ENCODE results near the gene EVC.
"Not testable (repeated sequence)": the region's sequence is repeated elsewhere in the genome, so short reads cannot be mapped to it uniquely, and the experiment has no call there.

The EVC gene

DNA sequence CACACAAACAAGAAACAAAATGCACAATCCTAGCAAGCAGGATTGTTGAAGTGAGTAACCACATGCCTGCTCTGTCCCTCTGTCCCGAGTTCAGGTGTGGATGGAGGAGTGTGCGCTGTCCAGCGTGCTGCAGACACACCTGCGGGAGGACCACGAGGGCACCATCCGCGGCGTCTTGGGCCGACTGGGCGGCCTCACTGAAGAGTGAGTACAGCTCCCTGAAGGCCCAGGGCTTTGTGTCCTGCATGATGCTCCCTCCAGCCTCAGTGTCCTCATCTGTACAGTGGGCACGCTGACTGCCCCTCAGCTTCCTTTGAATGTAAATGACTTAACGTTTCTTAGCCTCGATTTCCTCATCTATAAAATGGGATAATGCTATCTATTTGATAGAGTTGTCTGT lies 82.5 kb downstream of the EVC start:
- no peak for DNase-seq

DNA sequence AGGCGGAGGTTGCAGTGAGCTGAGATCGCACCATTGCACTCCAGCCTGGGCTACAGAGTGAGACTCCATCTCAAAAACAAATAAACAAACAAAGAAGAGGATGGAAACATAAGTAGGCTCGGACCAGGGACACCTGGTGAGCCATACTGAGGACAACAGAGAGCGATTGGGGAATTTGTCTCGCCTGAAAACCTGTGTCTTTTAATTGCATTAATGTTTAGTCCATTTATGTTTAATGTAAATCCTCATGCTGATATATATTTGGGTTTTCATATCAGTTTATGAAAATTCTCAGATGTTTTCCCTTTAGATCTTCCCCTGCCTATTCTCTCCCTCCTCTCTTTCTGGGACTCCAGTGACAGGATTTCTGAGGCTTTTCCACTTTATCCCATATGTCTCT lies 84.6 kb downstream of the EVC start:
- DNase-seq: no peak

DNA sequence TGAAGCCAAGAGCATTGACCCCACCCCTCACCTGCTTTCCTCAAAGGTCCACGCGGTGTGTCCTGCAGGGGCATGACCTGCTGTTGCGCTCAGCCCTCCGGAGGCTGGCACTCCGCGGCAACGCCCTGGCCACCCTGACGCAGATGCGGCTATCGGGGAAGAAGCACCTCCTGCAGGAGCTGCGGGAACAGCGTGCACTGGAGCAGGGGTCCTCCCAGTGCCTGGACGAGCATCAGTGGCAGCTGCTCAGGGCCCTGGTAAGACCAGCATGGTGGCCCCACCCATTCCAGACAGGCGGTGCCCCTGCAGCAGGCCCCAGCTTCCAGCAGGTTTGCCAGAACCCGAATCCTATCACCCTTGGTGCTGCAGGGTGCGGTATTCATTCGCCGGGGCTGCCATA lies 86.0 kb downstream of the EVC start:
- DNase-seq: no peak

DNA sequence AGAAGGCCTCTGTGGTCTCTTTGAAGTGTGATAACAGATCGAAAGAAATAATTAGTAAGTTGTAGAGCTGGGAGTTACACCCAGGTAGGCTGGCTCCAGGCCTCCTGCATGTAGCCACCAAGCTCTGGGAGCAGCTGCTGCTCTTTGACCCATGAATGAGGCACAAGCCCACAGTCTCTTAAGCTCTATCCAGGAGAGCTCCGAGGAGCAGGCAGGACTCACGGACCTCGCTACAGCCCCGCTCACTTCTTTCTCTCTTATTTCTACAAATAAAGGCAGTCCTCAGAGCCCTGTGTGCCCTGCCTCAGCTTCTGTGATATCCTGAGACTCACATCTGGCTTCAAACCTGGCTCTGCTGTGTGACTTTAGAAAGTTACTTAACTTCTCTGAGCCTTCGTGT lies 86.9 kb downstream of the EVC start:
- DNase-seq: no peak

DNA sequence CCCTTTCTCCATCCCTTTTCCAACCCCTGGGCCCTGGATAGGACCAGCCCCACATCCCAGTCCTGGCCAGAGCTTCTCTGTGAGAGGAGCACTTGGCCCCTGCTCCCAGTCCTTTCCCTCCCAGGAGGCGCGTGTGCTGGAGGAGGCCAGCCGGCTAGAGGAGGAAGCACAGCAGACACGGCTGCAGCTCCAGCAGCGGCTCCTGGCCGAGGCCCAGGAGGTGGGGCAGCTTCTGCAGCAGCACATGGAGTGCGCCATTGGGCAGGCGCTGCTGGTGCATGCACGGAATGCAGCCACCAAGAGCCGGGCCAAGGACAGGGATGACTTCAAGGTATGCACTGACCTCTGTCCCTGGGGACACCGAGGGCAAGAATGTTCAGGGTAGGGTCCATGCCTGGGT lies 87.5 kb downstream of the EVC start:
- DNase-seq: no peak

DNA sequence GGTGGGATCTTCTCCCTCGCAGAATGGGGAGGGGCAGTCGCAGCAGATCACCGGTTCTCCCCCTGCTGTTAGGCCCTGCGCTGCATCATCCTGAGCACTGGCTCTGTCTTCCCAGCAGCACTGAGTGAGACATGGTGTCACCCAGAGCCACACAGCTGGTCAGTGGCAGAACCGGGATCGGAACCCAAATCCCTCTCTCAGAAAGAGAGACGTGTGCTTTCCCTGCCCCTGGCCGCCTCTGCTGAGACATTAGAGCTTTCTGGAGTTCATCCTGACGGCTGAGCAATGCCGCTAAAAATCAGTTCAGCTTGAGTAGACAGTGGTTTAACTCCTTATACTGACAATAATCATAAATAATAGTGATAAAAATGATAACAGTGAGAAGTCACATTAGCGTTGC lies 87.9 kb downstream of the EVC start:
- no peak for DNase-seq

DNA sequence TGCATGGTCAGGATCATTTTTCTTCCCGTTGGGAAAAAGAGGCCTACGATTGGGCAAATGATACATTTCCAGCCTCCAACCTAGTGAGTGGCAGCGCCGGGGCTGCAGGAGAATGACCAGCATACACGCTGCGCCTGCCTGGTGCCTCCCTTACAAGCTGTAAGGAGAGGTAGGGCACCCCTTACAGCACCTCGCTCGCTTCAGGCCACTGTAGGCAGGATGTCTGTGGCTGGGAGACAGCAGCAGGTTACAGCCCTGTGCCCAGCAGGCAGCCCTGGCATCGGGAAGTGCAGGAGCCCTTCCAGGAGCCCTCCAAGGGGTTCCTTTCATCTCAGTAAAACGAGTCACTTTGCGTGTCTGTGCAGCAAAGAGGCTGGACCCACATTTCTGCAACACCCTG lies 88.4 kb downstream of the EVC start:
- no peak for DNase-seq

DNA sequence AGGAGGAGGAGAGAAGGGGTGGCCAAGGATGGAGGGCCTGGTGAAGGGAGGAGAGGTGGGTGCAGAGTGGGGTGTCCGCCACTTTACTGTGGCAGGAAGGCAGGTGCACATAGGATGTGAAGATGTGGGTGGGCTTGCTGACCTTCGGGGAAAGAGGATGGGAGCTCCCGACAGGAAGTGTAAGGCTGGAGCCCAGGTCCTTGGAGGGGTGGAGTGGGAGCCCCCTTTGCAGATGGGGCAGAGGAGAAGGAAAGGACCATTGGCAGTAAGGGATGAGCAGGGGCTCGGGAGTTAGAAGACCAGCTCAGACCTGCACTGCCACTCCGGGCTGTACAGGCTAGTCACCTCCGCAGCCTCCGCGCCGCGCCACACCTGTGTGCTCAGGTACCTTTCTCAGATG lies 89.5 kb downstream of the EVC start:
- no peak for DNase-seq

DNA sequence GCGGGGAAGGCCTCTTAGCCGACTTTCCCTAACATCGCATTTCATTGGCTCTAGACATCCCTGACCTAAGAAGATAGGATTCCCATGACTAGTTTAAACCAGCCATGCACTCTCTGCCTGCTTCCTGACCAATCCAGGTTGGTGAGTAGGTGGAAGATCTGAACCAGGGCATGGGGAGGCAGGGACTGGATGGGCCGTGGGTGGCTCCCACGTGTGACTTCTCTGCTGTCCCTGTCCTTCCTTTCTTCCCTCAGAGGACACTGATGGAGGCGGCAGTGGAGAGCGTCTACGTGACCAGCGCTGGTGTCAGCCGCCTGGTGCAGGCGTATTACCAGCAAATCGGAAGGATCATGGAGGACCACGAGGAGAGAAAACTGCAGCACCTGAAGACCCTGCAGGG lies 90.7 kb downstream of the EVC start:
- DNase-seq: no peak

DNA sequence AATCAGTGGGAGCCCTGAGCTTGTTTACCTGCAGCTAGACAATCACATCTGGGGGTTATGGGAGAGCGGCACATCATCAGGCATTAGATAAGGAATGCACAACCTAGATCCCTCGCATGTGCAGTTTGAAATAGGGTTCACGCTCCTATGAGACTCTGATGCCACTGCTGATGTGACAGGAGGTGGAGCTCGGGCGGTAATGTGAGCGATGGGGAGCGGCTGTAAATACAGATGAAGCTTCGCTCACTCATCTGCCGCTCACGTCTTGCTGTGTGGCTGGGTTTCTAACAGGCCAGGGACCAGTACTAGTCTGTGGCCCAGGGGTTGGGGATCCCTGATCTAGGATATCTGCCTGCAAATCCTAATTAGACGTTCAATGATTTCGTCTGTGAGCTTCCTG lies 91.6 kb downstream of the EVC start:
- DNase-seq: no peak

DNA sequence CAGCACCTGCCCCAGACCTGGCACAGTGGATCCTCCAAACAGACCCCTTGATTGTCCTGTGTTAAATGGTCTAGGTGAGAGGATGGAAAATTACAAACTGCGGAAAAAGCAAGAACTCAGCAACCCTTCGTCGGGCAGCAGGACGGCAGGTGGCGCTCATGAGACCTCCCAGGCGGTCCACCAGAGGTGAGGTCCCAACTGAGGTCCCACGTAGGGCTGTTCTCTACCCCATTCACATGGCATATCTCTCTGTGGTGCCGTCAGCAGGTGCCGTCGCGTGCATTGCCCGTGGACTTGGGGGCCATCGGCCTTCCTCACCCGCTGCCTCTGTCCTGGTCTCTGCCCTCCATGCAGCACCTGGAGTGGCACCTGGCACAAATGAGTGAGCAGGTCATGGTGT lies 93.7 kb downstream of the EVC start:
- DNase-seq: no peak

DNA sequence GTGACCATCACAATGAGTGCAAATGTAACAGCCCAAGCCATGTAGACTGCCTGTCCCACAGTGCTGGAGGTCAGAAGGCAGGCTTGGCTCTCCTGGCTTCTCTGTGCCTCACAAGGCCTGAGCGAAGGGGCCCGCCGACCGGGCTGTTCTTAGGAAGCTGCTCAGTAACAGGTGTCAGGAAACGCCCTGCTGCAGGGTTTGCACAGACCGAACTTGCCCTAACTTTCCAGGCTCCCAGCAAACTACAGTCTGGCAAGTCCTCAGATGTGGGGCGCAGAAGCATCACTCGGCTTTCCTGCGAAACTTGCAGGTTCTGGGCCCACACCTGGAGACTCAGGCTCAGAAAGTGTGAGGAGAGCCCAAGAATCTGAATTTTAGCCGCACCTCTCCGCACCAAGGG lies 94.3 kb downstream of the EVC start:
- no peak for DNase-seq

DNA sequence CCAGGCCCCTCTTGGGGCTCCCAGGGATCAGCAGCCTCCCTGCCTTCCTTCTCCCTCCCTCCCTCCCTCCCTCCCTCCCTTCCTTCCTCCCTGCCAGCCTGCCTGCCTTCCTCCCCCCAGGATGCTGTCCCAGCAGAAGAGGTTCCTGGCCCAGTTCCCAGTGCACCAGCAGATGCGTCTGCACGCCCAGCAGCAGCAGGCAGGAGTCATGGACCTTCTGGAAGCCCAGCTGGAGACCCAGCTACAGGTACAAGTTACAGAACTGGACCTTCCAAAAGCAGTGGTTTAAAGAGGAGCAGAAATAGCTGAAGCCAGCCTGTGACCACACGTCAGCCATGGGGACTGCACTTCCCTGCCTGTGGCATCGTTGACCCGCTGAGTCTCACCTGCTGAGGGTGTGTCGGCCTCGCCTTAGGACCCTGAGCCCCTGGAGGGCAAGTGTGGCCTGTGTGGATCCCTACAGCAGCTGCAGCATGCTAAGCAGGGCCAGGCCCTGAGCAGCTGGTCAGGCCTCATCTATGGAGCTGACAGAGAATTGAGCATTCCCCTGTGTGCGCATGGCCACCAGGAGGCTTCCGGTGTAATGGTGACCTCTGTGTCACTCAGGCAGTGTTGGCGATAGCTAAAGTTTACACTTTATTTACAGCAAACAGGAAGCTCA lies 97.2 kb downstream of the EVC start:
- peak; percentile 88 to 95 for DNase-seq

DNA sequence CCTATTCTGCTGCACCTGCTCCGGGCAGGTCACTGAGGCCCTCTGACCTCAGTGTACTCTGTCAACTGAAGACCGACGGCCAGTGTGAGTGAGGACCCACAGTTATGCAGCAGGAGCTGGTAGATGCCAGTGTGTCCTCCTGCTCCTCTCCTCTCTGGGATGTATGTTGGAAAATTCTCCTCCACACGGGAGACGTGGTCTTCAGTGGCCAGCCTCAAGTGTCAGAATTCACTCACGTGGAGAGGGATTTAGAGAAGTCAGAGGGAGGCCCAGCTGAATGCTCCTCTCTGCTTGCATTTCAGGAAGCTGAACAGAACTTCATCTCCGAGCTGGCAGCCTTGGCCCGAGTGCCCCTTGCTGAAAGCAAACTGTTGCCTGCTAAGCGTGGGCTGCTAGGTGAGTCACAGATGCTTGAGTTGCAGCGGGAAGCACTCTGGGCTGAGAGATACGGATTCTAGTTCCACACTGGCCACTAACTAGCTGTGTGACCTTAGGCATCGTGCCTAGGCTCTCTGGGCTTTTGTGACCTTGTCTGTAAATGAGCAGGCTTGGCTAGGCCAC lies 98.3 kb downstream of the EVC start:
- DNase-seq: no peak

DNA sequence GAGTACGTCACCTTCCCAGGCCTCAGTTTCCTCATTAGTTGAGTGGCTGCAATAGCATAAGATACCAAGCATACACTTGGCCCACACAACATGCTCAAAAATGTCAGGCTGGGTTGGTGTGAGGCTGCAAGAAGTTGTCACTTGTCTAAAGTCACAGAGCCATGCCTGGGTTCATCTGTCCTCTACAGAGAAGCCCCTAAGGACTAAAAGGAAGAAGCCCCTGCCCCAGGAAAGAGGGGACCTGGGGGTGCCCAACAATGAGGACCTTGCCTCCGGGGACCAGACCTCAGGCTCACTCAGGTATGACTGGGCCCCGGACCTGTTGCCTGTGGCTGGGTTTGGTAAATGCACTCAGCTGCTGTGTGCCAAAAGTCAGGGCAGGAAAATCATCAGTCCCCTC lies 99.2 kb downstream of the EVC start:
- no peak for DNase-seq

DNA sequence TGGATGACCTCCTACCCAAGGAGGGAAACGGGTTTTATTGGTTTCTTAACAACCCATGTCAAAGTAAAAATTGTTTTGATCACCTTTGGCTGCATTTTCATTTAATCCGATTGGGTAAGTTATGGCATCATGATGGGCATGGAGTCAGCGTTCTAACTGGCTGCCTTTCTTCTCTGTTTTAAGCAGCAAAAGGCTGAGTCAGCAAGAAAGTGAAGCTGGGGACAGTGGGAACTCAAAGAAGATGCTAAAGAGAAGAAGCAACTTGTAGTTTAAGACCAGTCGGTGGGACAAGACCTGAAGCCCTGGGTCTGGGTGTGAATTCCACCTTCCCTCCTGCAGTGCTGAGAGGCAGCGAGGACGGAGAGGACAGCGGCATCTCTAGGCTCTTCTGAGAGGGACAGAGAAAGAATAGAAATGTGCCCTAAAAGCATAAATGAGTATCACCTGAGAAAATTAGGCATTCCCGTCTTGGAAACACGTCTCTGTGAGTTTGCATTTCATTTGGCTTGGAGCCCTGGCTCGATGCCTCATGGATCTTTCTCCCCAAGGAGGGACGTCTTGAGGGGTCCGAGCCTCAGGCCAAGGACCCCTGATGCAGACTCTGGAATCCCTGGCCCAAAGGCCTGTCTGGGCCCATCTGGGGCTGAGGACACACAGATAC lies 99.9 kb downstream of the EVC start:
- no peak for DNase-seq

DNA sequence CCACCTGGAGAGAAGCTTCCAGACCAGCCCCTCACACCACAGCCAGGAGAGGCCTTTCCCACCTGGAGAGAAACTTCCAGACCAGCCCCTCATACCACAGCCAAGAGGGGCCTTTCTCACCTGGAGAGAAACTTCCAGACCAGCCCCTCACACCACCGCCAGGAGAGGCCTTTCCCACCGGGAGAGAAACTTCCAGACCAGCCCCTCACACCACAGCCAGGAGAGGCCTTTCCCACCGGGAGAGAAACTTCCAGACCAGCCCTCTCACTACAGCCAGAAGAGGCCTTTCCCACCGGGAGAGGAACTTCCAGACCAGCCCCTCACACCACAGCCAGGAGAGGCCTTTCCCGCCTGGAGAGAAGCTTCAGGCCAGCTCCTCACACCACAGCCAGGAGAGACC lies 101.1 kb downstream of the EVC start:
- not testable (repeated sequence) for DNase-seq

DNA sequence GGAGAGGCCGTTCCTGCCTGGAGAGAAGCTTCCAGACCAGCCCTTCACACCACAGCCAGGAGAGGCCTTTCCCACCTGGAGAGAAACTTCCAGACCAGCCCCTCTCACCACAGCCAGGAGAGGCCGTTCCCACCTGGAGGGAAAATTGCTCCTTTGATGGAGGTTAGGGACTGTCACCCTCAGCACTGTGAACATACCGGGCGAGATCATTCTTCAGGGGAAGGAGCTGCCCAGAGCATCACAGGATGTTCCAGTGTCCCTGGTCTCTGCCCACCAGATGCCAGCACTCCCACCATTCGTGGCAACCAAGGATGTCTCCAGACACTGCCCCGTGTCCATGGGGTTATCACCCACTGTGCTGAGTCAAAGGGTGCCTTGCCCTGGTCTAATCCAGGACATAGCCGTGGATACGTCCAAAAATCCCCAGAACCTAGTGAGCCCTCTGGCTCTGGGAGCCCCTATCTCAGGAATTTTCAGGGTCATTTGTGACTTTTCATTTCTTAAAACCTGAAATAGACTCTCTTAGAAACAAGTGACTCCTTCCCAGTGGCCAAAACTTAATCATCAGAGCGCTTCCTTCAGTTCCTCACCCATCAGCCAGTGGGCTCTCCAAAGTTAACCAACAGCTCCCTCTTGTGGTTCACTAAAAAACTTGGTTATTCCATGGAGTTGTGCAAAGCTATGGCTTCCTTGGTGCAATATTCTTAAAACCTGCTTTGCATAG lies 101.7 kb downstream of the EVC start:
- DNase-seq: peak; percentile 64 to 78

DNA sequence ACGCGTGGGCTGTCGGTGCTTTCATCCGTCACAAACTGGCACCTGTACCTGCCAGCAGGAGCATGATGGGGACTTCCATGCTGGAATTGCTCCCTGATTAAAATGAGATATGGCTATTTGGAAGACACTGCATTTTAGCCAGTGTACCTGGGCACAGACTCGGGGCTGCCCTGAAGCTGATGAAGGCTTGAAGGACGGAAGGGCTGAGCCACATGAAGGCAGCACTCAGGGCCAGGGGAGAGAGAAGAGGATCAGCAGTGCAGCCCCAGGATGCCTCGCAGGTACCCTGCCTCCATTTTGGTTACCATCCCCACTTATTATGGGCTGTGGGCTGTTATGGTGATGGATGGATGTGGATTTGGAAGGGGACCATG lies 102.9 kb downstream of the EVC start:
- no peak for DNase-seq

DNA sequence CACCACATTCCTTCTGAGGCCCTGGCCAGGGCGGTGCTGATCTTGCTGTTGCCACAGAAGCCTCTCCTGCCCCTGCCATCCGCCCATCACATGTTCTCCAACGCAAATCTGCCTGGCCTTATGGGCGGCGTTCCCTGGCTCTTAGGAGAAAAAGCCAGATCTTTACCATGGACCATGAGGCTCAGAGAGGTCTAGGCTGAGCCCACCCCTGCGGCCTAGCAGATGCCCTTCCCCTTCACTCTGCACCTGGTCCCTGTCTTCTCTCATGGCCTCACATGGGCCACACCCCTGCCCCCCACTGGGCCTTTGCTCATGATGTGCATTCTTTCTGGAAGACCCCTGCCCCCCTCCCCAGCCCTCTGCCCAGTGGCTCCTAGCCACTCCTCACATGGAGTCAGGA lies 103.4 kb downstream of the EVC start:
- DNase-seq: no peak

DNA sequence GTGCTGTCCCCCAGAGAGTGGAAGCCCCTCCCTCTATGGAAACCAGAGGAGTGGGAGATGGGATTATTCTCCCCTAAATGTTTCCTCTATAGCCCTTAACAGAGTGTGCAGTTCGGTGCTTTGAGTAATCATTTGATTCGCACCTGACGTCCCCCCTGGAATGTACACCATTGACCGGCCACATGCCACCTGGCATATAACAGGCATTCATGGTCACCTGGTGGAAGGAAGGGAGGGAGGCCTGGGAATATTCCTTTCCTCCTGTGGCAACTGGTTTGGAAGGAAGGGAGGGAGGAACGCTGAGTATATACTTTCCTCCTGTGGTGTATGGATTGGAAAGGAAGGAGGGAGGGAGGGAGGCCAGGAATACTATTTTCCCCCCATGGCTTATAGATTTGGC lies 104.6 kb downstream of the EVC start:
- no peak for DNase-seq

DNA sequence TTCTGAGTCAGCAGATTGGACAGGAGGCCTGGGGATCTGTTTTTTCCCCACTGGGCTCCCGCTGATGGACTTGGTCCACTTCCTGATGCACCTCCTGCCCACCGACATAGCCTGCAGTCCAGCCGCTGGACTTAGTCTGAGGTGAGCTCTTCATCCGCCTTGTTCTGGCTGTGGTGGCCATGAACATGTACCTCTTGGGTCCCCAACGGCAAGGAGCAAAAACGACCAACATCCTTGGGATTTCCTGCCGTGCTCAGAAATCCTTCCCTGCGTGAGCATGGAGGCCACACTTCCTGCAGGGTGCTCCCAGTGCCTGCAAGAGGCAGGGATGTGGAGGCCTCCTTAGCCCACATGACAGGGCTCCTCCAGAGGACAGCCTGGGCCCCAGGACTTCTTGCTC lies 105.1 kb downstream of the EVC start:
- DNase-seq: no peak

DNA sequence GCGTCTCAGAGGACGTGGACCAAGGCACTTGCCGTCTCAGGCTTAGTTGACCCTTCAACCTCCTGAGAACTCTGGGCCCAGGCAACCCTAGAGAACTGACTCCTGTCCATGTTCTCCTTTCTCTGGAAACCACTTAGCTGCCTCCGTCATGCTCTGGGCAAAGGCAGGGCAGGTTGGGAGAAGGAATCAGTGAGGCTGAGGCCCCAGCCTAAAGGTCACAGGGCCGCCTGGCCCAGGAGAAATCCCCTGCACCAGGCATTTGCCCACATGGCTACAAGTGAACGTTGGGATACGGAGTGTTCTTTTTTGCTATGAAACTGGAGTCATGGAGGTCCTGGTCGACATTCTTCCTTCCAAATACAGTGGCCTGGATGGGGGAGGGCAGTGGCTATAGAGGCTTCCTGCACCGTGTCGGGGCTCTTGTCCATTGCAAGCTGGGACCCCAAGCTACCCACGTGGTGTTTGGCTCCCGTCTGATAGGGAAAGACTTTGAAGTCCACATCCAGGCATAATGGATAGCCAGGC lies 105.9 kb downstream of the EVC start:
- DNase-seq: no peak

Measured in NCI-H524 (cell line).